Measurements from ENCODE around the gene MCEE.
A peak's percentile ranks its signal among the peaks of the same experiment; 100 is the strongest.
"Not testable (repeated sequence)": the region's sequence is repeated elsewhere in the genome, so short reads cannot be mapped to it uniquely, and the experiment has no call there.

The MCEE gene
- 3.6 to 16.5 (median 6.3) reads per million in 9 experiments for total RNA-seq

GRCh38 chr2:71130152-71130904 lies at the start of gene MCEE, which contains the start of gene MPHOSPH10:
Gene MCEE (minus strand): TSS chr2:71130229. CDS start chr2:71130219, 10 bp downstream.
Gene MPHOSPH10 (plus strand): TSS chr2:71130634. CDS start chr2:71130666, 32 bp downstream.
- Mint-ChIP-seq H3K27ac (no peak within 1 kb of the TSS), H3K4me3 (no peak within 1 kb of the TSS), H3K9me3 (no peaks in the 10 kb centered on the region), H3K27me3 (no peaks in the 10 kb centered on the region), H3K36me3 (ENCODE audit: insufficient read depth) (peaks cover 19% of the 10 kb centered on the region), H3K4me1 (ENCODE audit: low read depth in 2 of 2) (peaks cover 9 to 13% of the 10 kb centered on the region in 2 donors)
- DNase-seq = peak; percentile 84 to 87 (median 84)
- peak; percentile 87 for ATAC-seq (replicated peaks)

GRCh38 chr2:71178836-71179235 lies 48.8 kb upstream of the MCEE start:
- not testable (repeated sequence) for H3K9me3 Mint-ChIP-seq; H3K27ac Mint-ChIP-seq; H3K4me1 Mint-ChIP-seq (ENCODE audit: low read depth in 2 of 2); H3K4me3 Mint-ChIP-seq; DNase-seq; H3K36me3 Mint-ChIP-seq (ENCODE audit: insufficient read depth); ATAC-seq (replicated peaks)
- H3K27me3 Mint-ChIP-seq = peaks cover 18 to 52% of the 10 kb centered on the region in 2 donors

- no peaks in the 10 kb centered on the region for H3K36me3 Mint-ChIP-seq (ENCODE audit: insufficient read depth)
- ATAC-seq (replicated peaks) = no peak
- no peaks in the 10 kb centered on the region for H3K4me1 Mint-ChIP-seq (ENCODE audit: low read depth in 2 of 2)
- H3K27me3 Mint-ChIP-seq = peaks cover 23 to 78% of the 10 kb centered on the region in 2 donors
- H3K4me3 Mint-ChIP-seq = no peak overlapping the region
- no peak overlapping the region for H3K27ac Mint-ChIP-seq
- DNase-seq = no peak
- H3K9me3 Mint-ChIP-seq = no peaks in the 10 kb centered on the region
These were observed 44.2 kb upstream of the MCEE start for GRCh38 chr2:71174207-71174606.

GRCh38 chr2:71173096-71173495 lies 43.1 kb upstream of the MCEE start:
- DNase-seq = no peak
- ATAC-seq (replicated peaks) = no peak
- Mint-ChIP-seq H3K27ac (no peak overlapping the region), H3K4me3 (no peak overlapping the region), H3K27me3 (peaks cover 14 to 67% of the 10 kb centered on the region in 2 donors), H3K36me3 (ENCODE audit: insufficient read depth) (no peaks in the 10 kb centered on the region), H3K4me1 (ENCODE audit: low read depth in 2 of 2) (no peaks in the 10 kb centered on the region), H3K9me3 (no peaks in the 10 kb centered on the region)

- ATAC-seq (replicated peaks) = no peak
These were observed 36.8 kb upstream of the MCEE start for GRCh38 chr2:71166812-71167211.

GRCh38 chr2:71157124-71157793 lies 27.2 kb upstream of the MCEE start:
- Mint-ChIP-seq H3K27ac (no peak overlapping the region), H3K4me1 (ENCODE audit: low read depth in 2 of 2) (peaks cover 7 to 8% of the 10 kb centered on the region in 2 donors), H3K9me3 (no peaks in the 10 kb centered on the region), H3K36me3 (ENCODE audit: insufficient read depth) (no peaks in the 10 kb centered on the region), H3K4me3 (no peak overlapping the region), H3K27me3 (peaks cover 21 to 28% of the 10 kb centered on the region in 2 donors)
- ATAC-seq (replicated peaks) (peak; percentile 61), DNase-seq (peak; percentile 33 to 49 (median 45))

More at GRCh38 chr2:71166812-71167211, 36.8 kb upstream of the MCEE start:
- H3K36me3 Mint-ChIP-seq (ENCODE audit: insufficient read depth) = no peaks in the 10 kb centered on the region
- H3K4me1 Mint-ChIP-seq (ENCODE audit: low read depth in 2 of 2) = no peaks in the 10 kb centered on the region
- no peaks in the 10 kb centered on the region for H3K9me3 Mint-ChIP-seq
- no peak for DNase-seq
- no peak overlapping the region for H3K27ac Mint-ChIP-seq
- no peak overlapping the region for H3K4me3 Mint-ChIP-seq
- H3K27me3 Mint-ChIP-seq = peaks cover 28 to 34% of the 10 kb centered on the region in 2 donors

GRCh38 chr2:71156573-71156972 lies 26.5 kb upstream of the MCEE start:
- DNase-seq (no peak), ATAC-seq (replicated peaks) (no peak)
- Mint-ChIP-seq H3K27me3 (peaks cover 16 to 23% of the 10 kb centered on the region in 2 donors), H3K4me1 (ENCODE audit: low read depth in 2 of 2) (peaks cover 7 to 8% of the 10 kb centered on the region in 2 donors), H3K9me3 (no peaks in the 10 kb centered on the region), H3K4me3 (no peak overlapping the region), H3K36me3 (ENCODE audit: insufficient read depth) (no peaks in the 10 kb centered on the region), H3K27ac (no peak overlapping the region)

GRCh38 chr2:71155846-71156245 lies 25.8 kb upstream of the MCEE start:
- ATAC-seq (replicated peaks) (no peak), DNase-seq (no peak)
- Mint-ChIP-seq H3K9me3 (no peaks in the 10 kb centered on the region), H3K4me3 (no peak overlapping the region), H3K36me3 (ENCODE audit: insufficient read depth) (no peaks in the 10 kb centered on the region), H3K27ac (no peak overlapping the region), H3K27me3 (peaks cover 16 to 23% of the 10 kb centered on the region in 2 donors), H3K4me1 (ENCODE audit: low read depth in 2 of 2) (peaks cover 7 to 8% of the 10 kb centered on the region in 2 donors)

- Mint-ChIP-seq H3K27me3 (peaks cover 16 to 23% of the 10 kb centered on the region in 2 donors), H3K27ac (no peak overlapping the region), H3K9me3 (no peaks in the 10 kb centered on the region), H3K4me3 (no peak overlapping the region), H3K4me1 (ENCODE audit: low read depth in 2 of 2) (peaks cover 7 to 8% of the 10 kb centered on the region in 2 donors), H3K36me3 (ENCODE audit: insufficient read depth) (peaks cover 3% of the 10 kb centered on the region)
- ATAC-seq (replicated peaks) = peak; percentile 24
- DNase-seq = no peak
These were observed 24.8 kb upstream of the MCEE start for GRCh38 chr2:71154798-71155197.

GRCh38 chr2:71154279-71154678 lies 24.2 kb upstream of the MCEE start:
- H3K4me3 Mint-ChIP-seq = no peak overlapping the region
- DNase-seq (no peak), ATAC-seq (replicated peaks) (no peak)
- H3K36me3 Mint-ChIP-seq (ENCODE audit: insufficient read depth) = peaks cover 3% of the 10 kb centered on the region
- H3K27ac Mint-ChIP-seq = no peak overlapping the region
- peaks cover 16 to 23% of the 10 kb centered on the region in 2 donors for H3K27me3 Mint-ChIP-seq
- H3K4me1 Mint-ChIP-seq (ENCODE audit: low read depth in 2 of 2) = peaks cover 7 to 8% of the 10 kb centered on the region in 2 donors
- no peaks in the 10 kb centered on the region for H3K9me3 Mint-ChIP-seq

- peaks cover 7% of the 10 kb centered on the region for H3K36me3 Mint-ChIP-seq (ENCODE audit: insufficient read depth)
These were observed 23.7 kb upstream of the MCEE start for GRCh38 chr2:71153585-71154224.

GRCh38 chr2:71151620-71152019 lies 21.6 kb upstream of the MCEE start:
- H3K9me3 Mint-ChIP-seq = no peaks in the 10 kb centered on the region
- peaks cover 27% of the 10 kb centered on the region for H3K36me3 Mint-ChIP-seq (ENCODE audit: insufficient read depth)
- H3K4me3 Mint-ChIP-seq = no peak overlapping the region
- no peak overlapping the region for H3K27ac Mint-ChIP-seq
- H3K27me3 Mint-ChIP-seq = peaks cover 8 to 10% of the 10 kb centered on the region in 2 donors
- DNase-seq (no peak), ATAC-seq (replicated peaks) (no peak)
- H3K4me1 Mint-ChIP-seq (ENCODE audit: low read depth in 2 of 2) = no peaks in the 10 kb centered on the region

More at GRCh38 chr2:71153585-71154224, 23.7 kb upstream of the MCEE start:
- H3K27me3 Mint-ChIP-seq = peaks cover 16 to 23% of the 10 kb centered on the region in 2 donors
- peaks cover 7 to 8% of the 10 kb centered on the region in 2 donors for H3K4me1 Mint-ChIP-seq (ENCODE audit: low read depth in 2 of 2)
- no peaks in the 10 kb centered on the region for H3K9me3 Mint-ChIP-seq
- H3K27ac Mint-ChIP-seq = no peak overlapping the region
- DNase-seq (no peak), ATAC-seq (replicated peaks) (no peak)
- H3K4me3 Mint-ChIP-seq = no peak overlapping the region

- Mint-ChIP-seq H3K27ac (peak overlapping the region in 1 of 2 donors; percentile 45), H3K9me3 (no peaks in the 10 kb centered on the region), H3K27me3 (no peaks in the 10 kb centered on the region), H3K4me3 (no peak overlapping the region), H3K4me1 (ENCODE audit: low read depth in 2 of 2) (peaks cover 3 to 4% of the 10 kb centered on the region in 2 donors), H3K36me3 (ENCODE audit: insufficient read depth) (peaks cover 41% of the 10 kb centered on the region)
- ATAC-seq (replicated peaks) = no peak
- no peak for DNase-seq
These were observed 20.2 kb upstream of the MCEE start for GRCh38 chr2:71150082-71150816.
